HCT116 (cell line): ENCODE results near the gene TRIM16. TPM values are rescaled to one million over a fixed set of nuclear protein-coding genes. Genes with fewer than 3 reads are reported as not detected.

Experiments used
- ATAC-seq: fragments of 200-7000 bp; cut with Tn5 transposase; 2 replicates; pipeline ENCODE4 v1.9.1; 2020; ENCODE audit warnings: mild to moderate bottlenecking, moderate library complexity
- BruUV-seq: library from RNA; stranded (reverse); fragments of 400-500 nt; replicated peaks from 2 replicates; lab custom pipeline; 2021; lab: Mats Ljungman, UMichigan
- CTCF ChIA-PET: fragments of 300-600 bp; sonication (Branson Sonifier 250); formaldehyde crosslinking; loops from one replicate; lab custom pipeline; 2021; ENCODE audit warnings: antibody characterized with exemption; lab: Charles Lee
- POLR2A ChIA-PET: fragments of 300-600, 350-600 bp; sonication (Branson Sonifier 250); formaldehyde crosslinking; loops from one replicate; lab custom pipeline; 2021; ENCODE audit warnings: antibody characterized with exemption; lab: Charles Lee
- RAD21 ChIA-PET, 2 experiments: fragments of 300-600 bp; sonication (Branson Sonifier 250); formaldehyde crosslinking; loops; one replicate each; lab custom pipeline; 2023; ENCODE audit warnings: low total read pairs in 2 of 2; ENCODE audit not compliant: uncharacterized antibody in 2 of 2, unreplicated experiment in 2 of 2, low non-redundant PET in 1 of 2; lab: Charles Lee
- DNase-seq: peaks from one replicate; pipeline ENCODE4 v3.0.0-alpha.2; 2010; ENCODE audit warnings: low read depth, low spot score
- H2AFZ ChIP-seq: fragments of 200-600 bp; shearing (Covaris generic), sonication (generic); 2 replicates; pipeline ENCODE4 v1.6.1; 2017; ENCODE audit warnings: low read depth, mixed run types, mixed read lengths, antibody characterized with exemption, low read length; ENCODE audit not compliant: poor library complexity, severe bottlenecking
- H3K27ac ChIP-seq: 2 replicates; pipeline ENCODE4 v1.5.1; 2012; ENCODE audit warnings: low read depth, low read length
- H3K27me3 ChIP-seq: fragments of 200-600 bp; sonication (generic); 2 replicates; pipeline ENCODE4 v1.6.1; 2016; ENCODE audit warnings: mixed run types, low read length, mixed read lengths; ENCODE audit not compliant: insufficient read depth
- H3K36me3 ChIP-seq, 2 experiments: fragments of 200-500 bp in 1 of 2; fragments of 200-600 bp in 1 of 2; sonication (Bioruptor generic) in 1 of 2; sonication (generic) in 1 of 2; 2 replicates each; pipeline versions ENCODE4 v1.5.1 to v1.6.1; 2014 to 2016; ENCODE audit warnings: low read length in 2 of 2, inconsistent platforms in 1 of 2, mixed read lengths in 1 of 2, mixed run types in 1 of 2; ENCODE audit not compliant: insufficient read depth in 2 of 2, control insufficient read depth in 1 of 2
- H3K4me1 ChIP-seq, 2 experiments: fragments of 200-600 bp in 1 of 2; sonication (generic) in 1 of 2; 2 replicates each; pipeline versions ENCODE4 v1.5.1 to v1.6.1; 2012 to 2017; ENCODE audit warnings: low read length in 2 of 2, inconsistent platforms in 1 of 2, mild to moderate bottlenecking in 1 of 2, mixed read lengths in 1 of 2, mixed run types in 1 of 2, moderate library complexity in 1 of 2; ENCODE audit not compliant: insufficient read depth in 2 of 2, control insufficient read depth in 1 of 2
- H3K4me2 ChIP-seq: fragments of 200-600 bp; sonication (generic); 2 replicates; pipeline ENCODE4 v1.6.1; 2017; ENCODE audit warnings: mixed run types, low read length, mixed read lengths
- H3K4me3 ChIP-seq, 2 experiments: fragments of 200-600 bp in 1 of 2; sonication (generic) in 1 of 2; replicated peaks in 1 of 2; 2 replicates each; pipeline ENCODE4 v1.5.1; 2011 to 2016; ENCODE audit warnings: low read length in 2 of 2, control low read depth in 1 of 2, low read depth in 1 of 2, mild to moderate bottlenecking in 1 of 2, mixed read lengths in 1 of 2, mixed run types in 1 of 2
- H3K79me2 ChIP-seq: fragments of 200-600 bp; sonication (generic); 2 replicates; pipeline ENCODE4 v1.6.1; 2017; ENCODE audit warnings: mild to moderate bottlenecking, mixed run types, low read length, moderate library complexity, mixed read lengths; ENCODE audit not compliant: insufficient read depth
- H3K9ac ChIP-seq: fragments of 200-600 bp; sonication (generic); 2 replicates; pipeline ENCODE4 v1.6.1; 2016; ENCODE audit warnings: low read length, mixed read lengths
- H3K9me2 ChIP-seq: fragments of 200-600 bp; sonication (generic), shearing (Covaris generic); 2 replicates; pipeline ENCODE4 v1.6.1; 2017; ENCODE audit warnings: mixed run types, mild to moderate bottlenecking, moderate library complexity; ENCODE audit not compliant: insufficient read depth
- H3K9me3 ChIP-seq, 2 experiments: fragments of 200-500 bp in 1 of 2; fragments of 200-600 bp in 1 of 2; sonication (Bioruptor generic) in 1 of 2; sonication (generic) in 1 of 2; 2 replicates each; pipeline ENCODE4 v1.6.1; 2014 to 2017; ENCODE audit warnings: low read length in 2 of 2, mixed read lengths in 2 of 2, inconsistent platforms in 1 of 2, low read depth in 1 of 2, mild to moderate bottlenecking in 1 of 2, mixed run types in 1 of 2, moderate library complexity in 1 of 2; ENCODE audit not compliant: control insufficient read depth in 1 of 2, insufficient read depth in 1 of 2
- H4K20me1 ChIP-seq: fragments of 200-600 bp; sonication (generic), shearing (Covaris generic); 2 replicates; pipeline ENCODE4 v1.6.1; 2017; ENCODE audit warnings: mixed run types, mild to moderate bottlenecking, moderate library complexity; ENCODE audit not compliant: insufficient read depth
- CEBPB ChIP-seq: IDR thresholded peaks from 2 replicates; pipeline ENCODE4 v1.6.1; 2012; ENCODE audit warnings: low read depth
- EGR1 ChIP-seq: IDR thresholded peaks from 2 replicates; pipeline ENCODE4 v1.6.1; 2012; ENCODE audit warnings: low read depth
- EZH2 ChIP-seq: fragments of 200-600 bp; sonication (generic); IDR thresholded peaks from 2 replicates; pipeline ENCODE4 v1.6.1; 2017; ENCODE audit warnings: antibody characterized with exemption, mixed run types
- JUND ChIP-seq: IDR thresholded peaks from 2 replicates; pipeline ENCODE4 v1.6.1; 2012
- RAD21 ChIP-seq: IDR thresholded peaks from 2 replicates; pipeline ENCODE4 v1.6.1; 2012; ENCODE audit warnings: low read depth, mild to moderate bottlenecking
- ZNF274 ChIP-seq: fragments of 200-500 bp; sonication (Bioruptor generic); IDR thresholded peaks from 2 replicates; pipeline ENCODE4 v1.6.1; 2014; ENCODE audit warnings: mild to moderate bottlenecking, low read depth, low read length, inconsistent platforms
- intact Hi-C: fragments of 100-400 bp; cut with micrococcal nuclease; formaldehyde crosslinking; loops from 2 replicates; pipeline ENCODE4 v1.10.0; 2022
- total RNA-seq: library from RNA; stranded (reverse); gene quantifications from one replicate; pipeline ENCODE4 v1.2.1, GENCODE V29; 2021; ENCODE audit not compliant: unreplicated experiment
- TF ChIP-seq, protein P1 (sequence below): IDR thresholded peaks from 2 replicates; pipeline ENCODE4 v1.6.1; 2011; ENCODE audit warnings: mild to moderate bottlenecking, low read length, moderate library complexity; ENCODE audit not compliant: insufficient replicate concordance; ENCODE audit errors: extremely low read depth
- TF ChIP-seq, protein P2 (sequence below): IDR thresholded peaks from 2 replicates; pipeline ENCODE4 v1.6.1; 2012; ENCODE audit warnings: low read depth
- TF ChIP-seq, protein P3 (sequence below): IDR thresholded peaks from 2 replicates; pipeline ENCODE4 v1.6.1; 2012
- TF ChIP-seq, protein P4 (sequence below): IDR thresholded peaks from 2 replicates; pipeline ENCODE4 v1.6.1; 2012

TRIM16 gene
- total RNA-seq, 1 experiment from 2014 or later = 33.8 TPM

DNA sequence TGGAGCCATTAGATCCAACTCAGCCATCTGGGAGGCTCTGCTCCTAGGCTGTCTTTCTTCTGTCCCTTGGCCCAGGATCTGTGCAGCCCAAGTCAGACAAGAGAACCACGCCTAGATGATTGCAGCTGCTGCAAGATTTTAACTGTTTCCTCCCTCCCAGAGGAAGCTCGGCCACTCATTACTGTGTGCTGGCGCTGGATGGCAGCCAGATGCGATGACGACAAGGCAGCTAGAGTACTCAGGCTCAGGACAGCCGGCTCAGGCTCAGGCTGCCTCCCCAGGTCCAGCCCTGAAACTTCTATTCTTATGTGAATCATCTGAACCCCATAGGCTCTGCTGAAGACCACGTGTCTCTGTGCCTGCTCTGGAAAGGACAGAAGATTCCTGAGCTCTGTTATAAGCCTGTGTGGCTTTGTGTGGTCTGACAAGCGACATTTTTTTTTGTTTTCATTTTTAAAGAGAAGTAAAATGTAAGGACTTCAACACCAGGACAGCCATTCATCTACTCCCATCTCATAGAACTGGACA lies 32.5 kb downstream of the TRIM16 start (continued):
- TF ChIP-seq, protein P1, sequence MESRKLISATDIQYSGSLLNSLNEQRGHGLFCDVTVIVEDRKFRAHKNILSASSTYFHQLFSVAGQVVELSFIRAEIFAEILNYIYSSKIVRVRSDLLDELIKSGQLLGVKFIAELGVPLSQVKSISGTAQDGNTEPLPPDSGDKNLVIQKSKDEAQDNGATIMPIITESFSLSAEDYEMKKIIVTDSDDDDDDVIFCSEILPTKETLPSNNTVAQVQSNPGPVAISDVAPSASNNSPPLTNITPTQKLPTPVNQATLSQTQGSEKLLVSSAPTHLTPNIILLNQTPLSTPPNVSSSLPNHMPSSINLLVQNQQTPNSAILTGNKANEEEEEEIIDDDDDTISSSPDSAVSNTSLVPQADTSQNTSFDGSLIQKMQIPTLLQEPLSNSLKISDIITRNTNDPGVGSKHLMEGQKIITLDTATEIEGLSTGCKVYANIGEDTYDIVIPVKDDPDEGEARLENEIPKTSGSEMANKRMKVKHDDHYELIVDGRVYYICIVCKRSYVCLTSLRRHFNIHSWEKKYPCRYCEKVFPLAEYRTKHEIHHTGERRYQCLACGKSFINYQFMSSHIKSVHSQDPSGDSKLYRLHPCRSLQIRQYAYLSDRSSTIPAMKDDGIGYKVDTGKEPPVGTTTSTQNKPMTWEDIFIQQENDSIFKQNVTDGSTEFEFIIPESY = no peak
- TF ChIP-seq, all 23 proteins: peak for 8

DNA sequence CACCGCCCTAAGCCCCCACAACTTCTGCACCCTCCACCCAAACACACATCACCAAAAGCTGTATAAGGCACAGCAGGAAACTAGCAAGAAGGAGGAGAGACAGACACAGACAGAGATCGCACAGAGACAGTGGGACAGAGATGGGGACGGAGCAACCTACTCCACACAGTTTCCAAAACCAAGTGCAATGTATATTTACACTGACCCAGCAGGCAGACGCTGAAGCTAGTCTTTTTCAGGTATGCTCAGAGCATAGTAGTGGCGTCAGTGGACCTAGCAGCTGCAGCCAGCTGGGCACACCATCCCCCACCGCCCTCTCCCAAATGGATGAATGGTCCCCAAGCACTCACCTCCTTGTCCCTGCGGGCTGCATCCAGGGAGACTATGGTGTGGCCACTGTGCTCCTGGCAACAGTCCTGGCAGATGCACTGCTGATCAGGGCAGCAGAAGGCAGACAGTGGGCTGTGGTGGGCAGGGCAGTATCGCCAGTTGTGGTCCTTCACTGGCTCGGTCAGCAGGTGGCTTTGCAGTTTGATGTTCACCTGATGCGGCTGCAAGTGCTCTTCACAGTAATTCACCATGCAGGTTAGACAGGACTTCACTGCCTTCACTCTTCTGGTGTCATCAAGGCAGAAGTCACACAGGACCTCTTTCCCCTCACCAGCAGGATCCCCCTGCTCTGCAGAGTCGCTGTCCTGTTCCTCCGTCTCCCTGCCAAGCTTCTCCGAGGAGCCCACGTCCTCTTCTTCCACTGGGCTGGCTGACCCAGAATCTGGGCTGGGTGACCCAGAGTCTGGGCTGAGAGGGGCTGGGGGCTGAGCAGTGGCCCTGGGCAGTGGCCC lies 33.1 kb downstream of the TRIM16 start:
- Histone ChIP-seq H4K20me1 (no peaks in the 10 kb centered on the region), H3K4me1 (peaks cover 55 to 81% of the 10 kb centered on the region in 2 experiments), H3K27me3 (no peaks in the 10 kb centered on the region), H3K36me3 (no peaks in the 10 kb centered on the region; a peak in 1 of 4 replicates), H3K4me3 (peak overlapping the region; percentile 41 to 58), H3K9me3 (no peaks in the 10 kb centered on the region), H3K4me2 (peak overlapping the region; percentile 97), H2AFZ (no peak overlapping the region), H3K79me2 (peaks cover 16% of the 10 kb centered on the region; the same call in 1 of the 2 replicates), H3K27ac (peak overlapping the region; percentile 75), H3K9ac (peak overlapping the region; percentile 75), H3K9me2 (no peaks in the 10 kb centered on the region)
- intact Hi-C loops = no loop called here
- BruUV-seq = TSS peak; percentile 56
- ATAC-seq (peak; percentile 23), DNase-seq (no peak)
- ChIA-PET RAD21 (no interaction called here), POLR2A (interaction anchor here (1.2 kb wide), 1 partner anchor 349 kb away, joined by 4 read pairs; the partner anchor contains the start of genes TTC19 and ZSWIM7), CTCF (no interaction called here)
- TF ChIP-seq EGR1 (no peak), EZH2 (no peak), JUND (no peak), RAD21 (no peak), CEBPB (no peak), ZNF274 (no peak)
- TF ChIP-seq, protein P2, sequence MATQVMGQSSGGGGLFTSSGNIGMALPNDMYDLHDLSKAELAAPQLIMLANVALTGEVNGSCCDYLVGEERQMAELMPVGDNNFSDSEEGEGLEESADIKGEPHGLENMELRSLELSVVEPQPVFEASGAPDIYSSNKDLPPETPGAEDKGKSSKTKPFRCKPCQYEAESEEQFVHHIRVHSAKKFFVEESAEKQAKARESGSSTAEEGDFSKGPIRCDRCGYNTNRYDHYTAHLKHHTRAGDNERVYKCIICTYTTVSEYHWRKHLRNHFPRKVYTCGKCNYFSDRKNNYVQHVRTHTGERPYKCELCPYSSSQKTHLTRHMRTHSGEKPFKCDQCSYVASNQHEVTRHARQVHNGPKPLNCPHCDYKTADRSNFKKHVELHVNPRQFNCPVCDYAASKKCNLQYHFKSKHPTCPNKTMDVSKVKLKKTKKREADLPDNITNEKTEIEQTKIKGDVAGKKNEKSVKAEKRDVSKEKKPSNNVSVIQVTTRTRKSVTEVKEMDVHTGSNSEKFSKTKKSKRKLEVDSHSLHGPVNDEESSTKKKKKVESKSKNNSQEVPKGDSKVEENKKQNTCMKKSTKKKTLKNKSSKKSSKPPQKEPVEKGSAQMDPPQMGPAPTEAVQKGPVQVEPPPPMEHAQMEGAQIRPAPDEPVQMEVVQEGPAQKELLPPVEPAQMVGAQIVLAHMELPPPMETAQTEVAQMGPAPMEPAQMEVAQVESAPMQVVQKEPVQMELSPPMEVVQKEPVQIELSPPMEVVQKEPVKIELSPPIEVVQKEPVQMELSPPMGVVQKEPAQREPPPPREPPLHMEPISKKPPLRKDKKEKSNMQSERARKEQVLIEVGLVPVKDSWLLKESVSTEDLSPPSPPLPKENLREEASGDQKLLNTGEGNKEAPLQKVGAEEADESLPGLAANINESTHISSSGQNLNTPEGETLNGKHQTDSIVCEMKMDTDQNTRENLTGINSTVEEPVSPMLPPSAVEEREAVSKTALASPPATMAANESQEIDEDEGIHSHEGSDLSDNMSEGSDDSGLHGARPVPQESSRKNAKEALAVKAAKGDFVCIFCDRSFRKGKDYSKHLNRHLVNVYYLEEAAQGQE = no peak
- TF ChIP-seq, protein P3, sequence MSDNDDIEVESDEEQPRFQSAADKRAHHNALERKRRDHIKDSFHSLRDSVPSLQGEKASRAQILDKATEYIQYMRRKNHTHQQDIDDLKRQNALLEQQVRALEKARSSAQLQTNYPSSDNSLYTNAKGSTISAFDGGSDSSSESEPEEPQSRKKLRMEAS = no peak
- TF ChIP-seq, protein P4, sequence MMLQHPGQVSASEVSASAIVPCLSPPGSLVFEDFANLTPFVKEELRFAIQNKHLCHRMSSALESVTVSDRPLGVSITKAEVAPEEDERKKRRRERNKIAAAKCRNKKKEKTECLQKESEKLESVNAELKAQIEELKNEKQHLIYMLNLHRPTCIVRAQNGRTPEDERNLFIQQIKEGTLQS = no peak
